Esophagus squamous epithelium (tissue), 4 donors: Measurements from ENCODE around the gene MSL2.

Source experiments
- POLR2A ChIP-seq, 4 donors: fragments of 450-650 bp; IDR thresholded peaks; one replicate each; pipeline ENCODE4 v1.6.1; 2017; ENCODE audit warnings: antibody characterized with exemption in 4 of 4, mild to moderate bottlenecking in 4 of 4, moderate library complexity in 3 of 4
- TF ChIP-seq, protein P1 (sequence below), 6 experiments: fragments of 450-650 bp in 4 of 6; fragments of 200-600 bp in 2 of 6; sonication (generic) in 2 of 6; IDR thresholded peaks; one replicate each; pipeline ENCODE4 v1.5.1; 2016 to 2019; ENCODE audit warnings: antibody characterized with exemption in 6 of 6, mild to moderate bottlenecking in 4 of 6, moderate library complexity in 4 of 6

DNA sequence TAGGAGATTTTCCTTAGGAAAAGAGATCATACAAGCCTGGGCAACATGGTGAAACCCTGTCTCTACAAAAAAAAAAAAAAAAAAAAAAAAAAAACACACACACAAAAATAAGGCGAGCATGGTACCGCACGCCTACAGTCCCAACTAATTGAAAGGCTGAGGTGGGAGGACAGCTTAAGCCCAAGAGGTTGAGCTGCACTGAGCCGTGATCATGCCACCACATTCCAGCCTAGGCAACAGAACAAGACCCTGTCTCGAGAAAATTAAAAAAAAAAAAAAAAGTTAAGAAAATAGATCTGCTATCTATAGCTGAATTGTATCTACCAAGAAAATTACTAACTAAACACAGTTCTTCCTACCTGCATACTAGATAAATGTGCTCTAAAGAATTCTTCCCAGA lies 7.1 kb downstream of the MSL2 start:
- TF ChIP-seq, protein P1, sequence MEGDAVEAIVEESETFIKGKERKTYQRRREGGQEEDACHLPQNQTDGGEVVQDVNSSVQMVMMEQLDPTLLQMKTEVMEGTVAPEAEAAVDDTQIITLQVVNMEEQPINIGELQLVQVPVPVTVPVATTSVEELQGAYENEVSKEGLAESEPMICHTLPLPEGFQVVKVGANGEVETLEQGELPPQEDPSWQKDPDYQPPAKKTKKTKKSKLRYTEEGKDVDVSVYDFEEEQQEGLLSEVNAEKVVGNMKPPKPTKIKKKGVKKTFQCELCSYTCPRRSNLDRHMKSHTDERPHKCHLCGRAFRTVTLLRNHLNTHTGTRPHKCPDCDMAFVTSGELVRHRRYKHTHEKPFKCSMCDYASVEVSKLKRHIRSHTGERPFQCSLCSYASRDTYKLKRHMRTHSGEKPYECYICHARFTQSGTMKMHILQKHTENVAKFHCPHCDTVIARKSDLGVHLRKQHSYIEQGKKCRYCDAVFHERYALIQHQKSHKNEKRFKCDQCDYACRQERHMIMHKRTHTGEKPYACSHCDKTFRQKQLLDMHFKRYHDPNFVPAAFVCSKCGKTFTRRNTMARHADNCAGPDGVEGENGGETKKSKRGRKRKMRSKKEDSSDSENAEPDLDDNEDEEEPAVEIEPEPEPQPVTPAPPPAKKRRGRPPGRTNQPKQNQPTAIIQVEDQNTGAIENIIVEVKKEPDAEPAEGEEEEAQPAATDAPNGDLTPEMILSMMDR (IDR thresholded peaks at IDR 0.05), result no peak
- no peak for TF ChIP-seq POLR2A (IDR thresholded peaks at IDR 0.05)
